PC-9 (cell line): Measurements from ENCODE around the gene EP300. TPM values are rescaled to one million over a fixed set of nuclear protein-coding genes. Genes with fewer than 3 reads are reported as not detected.

Source experiments
- BruUV-seq: library from RNA; stranded (reverse); fragments of 400-500 nt; replicated peaks from 2 replicates; lab custom pipeline; 2021; lab: Mats Ljungman, UMichigan
- CTCF ChIA-PET: fragments of 300-600 bp; sonication (Branson Sonifier 250); formaldehyde crosslinking; loops from one replicate; lab custom pipeline; 2022; ENCODE audit warnings: antibody characterized with exemption; lab: Charles Lee
- POLR2A ChIA-PET: fragments of 300-600 bp; sonication (Branson Sonifier 250); formaldehyde crosslinking; loops from one replicate; lab custom pipeline; 2022; ENCODE audit warnings: antibody characterized with exemption; ENCODE audit not compliant: unreplicated experiment; lab: Charles Lee
- DNase-seq, 2 experiments: peaks; one replicate each; pipeline versions ENCODE4 v3.0.0 to v3.0.0-alpha.2; 2015 to 2022; ENCODE audit warnings: mixed read lengths in 1 of 2
- H2AFZ ChIP-seq: fragments of 200-600 bp; sonication (generic); 2 replicates; pipeline ENCODE4 v1.8.1; 2017; ENCODE audit warnings: antibody characterized with exemption
- H3F3A ChIP-seq: fragments of 200-600 bp; sonication (generic); 2 replicates; pipeline ENCODE4 v1.8.1; 2017; ENCODE audit warnings: antibody characterized with exemption, mild to moderate bottlenecking, low read depth; ENCODE audit not compliant: insufficient read depth
- H3K27ac ChIP-seq: fragments of 200-600 bp; sonication (generic); 2 replicates; pipeline ENCODE4 v1.6.1; 2016; ENCODE audit warnings: mixed run types
- H3K27me3 ChIP-seq: fragments of 200-600 bp; sonication (generic); 2 replicates; pipeline ENCODE4 v1.6.1; 2016; ENCODE audit warnings: low read depth, mixed run types; ENCODE audit not compliant: insufficient read depth
- H3K36me3 ChIP-seq: fragments of 200-600 bp; sonication (generic); 2 replicates; pipeline ENCODE4 v1.6.1; 2016; ENCODE audit warnings: low read depth, mixed run types
- H3K4me1 ChIP-seq: fragments of 200-600 bp; sonication (generic); replicated peaks from 2 replicates; pipeline ENCODE4 v1.6.1; 2016; ENCODE audit warnings: mixed run types; ENCODE audit not compliant: insufficient read depth
- H3K4me2 ChIP-seq: fragments of 200-600 bp; sonication (generic); 2 replicates; pipeline ENCODE4 v1.6.1; 2017; ENCODE audit warnings: mixed run types
- H3K4me3 ChIP-seq: fragments of 200-600 bp; sonication (generic); 2 replicates; pipeline ENCODE4 v1.6.1; 2016; ENCODE audit warnings: mixed run types
- H3K79me2 ChIP-seq: fragments of 200-600 bp; sonication (generic); 2 replicates; pipeline ENCODE4 v1.6.1; 2017; ENCODE audit warnings: low read depth, mixed run types
- H3K9me2 ChIP-seq: fragments of 200-600 bp; sonication (generic); 2 replicates; pipeline ENCODE4 v1.8.1; 2017; ENCODE audit warnings: mild to moderate bottlenecking; ENCODE audit not compliant: insufficient read depth
- H3K9me3 ChIP-seq: fragments of 200-600 bp; sonication (generic); 2 replicates; pipeline ENCODE4 v1.8.1; 2016; ENCODE audit warnings: low read depth; ENCODE audit not compliant: insufficient read depth
- H4K20me1 ChIP-seq: fragments of 200-600 bp; sonication (generic); 2 replicates; pipeline ENCODE4 v1.8.1; 2017; ENCODE audit not compliant: insufficient read depth
- EZH2 ChIP-seq: fragments of 200-600 bp; sonication (generic); IDR thresholded peaks from 2 replicates; pipeline ENCODE4 v1.8.0; 2017; ENCODE audit warnings: antibody characterized with exemption, low read depth
- intact Hi-C: fragments of 100-400 bp; cut with micrococcal nuclease; formaldehyde crosslinking; loops from one replicate; pipeline ENCODE4 v1.10.0; 2022; ENCODE audit not compliant: unreplicated experiment
- total RNA-seq: library from RNA; stranded (reverse); gene quantifications from 2 replicates; pipeline ENCODE4 v1.2.3, GENCODE V29; 2021
- TF ChIP-seq, protein P1 (sequence below): fragments of 200-600 bp; sonication (generic); conservative IDR thresholded peaks from 2 replicates; pipeline ENCODE4 v1.6.1; 2017; ENCODE audit warnings: mixed run types, antibody characterized with exemption, mild to moderate bottlenecking, moderate library complexity

The EP300 gene
- total RNA-seq, 1 experiment from 2014 or later, result 64.3 TPM

DNA sequence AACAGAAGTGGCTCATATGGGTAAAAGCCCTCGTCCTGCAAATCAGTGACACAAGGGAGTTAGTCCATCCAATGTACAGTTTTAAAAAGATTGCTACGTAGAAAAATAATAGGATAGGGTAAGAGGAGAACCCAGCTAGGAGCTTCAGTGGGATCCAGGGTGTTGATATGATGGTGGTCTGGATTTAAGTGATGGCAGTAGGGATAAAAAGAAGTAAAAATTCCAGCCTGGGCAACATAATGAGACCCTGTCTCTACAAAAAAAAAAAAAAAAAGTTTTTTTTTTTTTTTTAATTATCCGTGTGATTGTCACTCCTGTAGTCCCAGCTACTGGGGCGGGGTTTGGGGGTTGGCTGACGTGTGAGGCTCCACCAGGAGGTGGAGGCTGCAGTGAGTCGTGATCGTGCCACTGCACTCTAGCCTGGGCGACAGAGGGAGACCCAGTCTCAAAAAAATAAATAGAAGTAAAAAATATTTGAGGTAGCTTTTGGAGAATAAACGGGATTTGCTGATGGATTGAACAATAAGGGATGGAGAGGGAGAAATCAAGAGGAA, 105.7 kb downstream of the EP300 start:
- intact Hi-C loops, result no loop called here
- Histone ChIP-seq H3K4me2 (peak overlapping the region; percentile 99), H3K9me3 (no peaks in the 10 kb centered on the region), H3K27me3 (no peaks in the 10 kb centered on the region), H3K27ac (no peak overlapping the region), H3K9me2 (no peaks in the 10 kb centered on the region), H3K4me3 (peak overlapping the region; percentile 82), H3F3A (peaks cover 43% of the 10 kb centered on the region), H3K4me1 (peaks cover 38% of the 10 kb centered on the region), H4K20me1 (no peaks in the 10 kb centered on the region), H2AFZ (peak overlapping the region; percentile 98), H3K79me2 (no peaks in the 10 kb centered on the region), H3K36me3 (no peaks in the 10 kb centered on the region)
- no TSS peak for BruUV-seq
- CTCF ChIA-PET, result interaction anchor here (1.2 to 2.1 kb wide), 2 partner anchors 39 to 183 kb away, joined by 9 to 10 read pairs; partner anchors contain the start of gene TEF
- DNase-seq, result peak; percentile 45 to 62
- POLR2A ChIA-PET, result interaction anchor here (0.6 kb wide), 1 partner anchor 19 kb away, joined by 4 read pairs; no protein-coding TSS in a partner anchor
- TF ChIP-seq, protein P1, sequence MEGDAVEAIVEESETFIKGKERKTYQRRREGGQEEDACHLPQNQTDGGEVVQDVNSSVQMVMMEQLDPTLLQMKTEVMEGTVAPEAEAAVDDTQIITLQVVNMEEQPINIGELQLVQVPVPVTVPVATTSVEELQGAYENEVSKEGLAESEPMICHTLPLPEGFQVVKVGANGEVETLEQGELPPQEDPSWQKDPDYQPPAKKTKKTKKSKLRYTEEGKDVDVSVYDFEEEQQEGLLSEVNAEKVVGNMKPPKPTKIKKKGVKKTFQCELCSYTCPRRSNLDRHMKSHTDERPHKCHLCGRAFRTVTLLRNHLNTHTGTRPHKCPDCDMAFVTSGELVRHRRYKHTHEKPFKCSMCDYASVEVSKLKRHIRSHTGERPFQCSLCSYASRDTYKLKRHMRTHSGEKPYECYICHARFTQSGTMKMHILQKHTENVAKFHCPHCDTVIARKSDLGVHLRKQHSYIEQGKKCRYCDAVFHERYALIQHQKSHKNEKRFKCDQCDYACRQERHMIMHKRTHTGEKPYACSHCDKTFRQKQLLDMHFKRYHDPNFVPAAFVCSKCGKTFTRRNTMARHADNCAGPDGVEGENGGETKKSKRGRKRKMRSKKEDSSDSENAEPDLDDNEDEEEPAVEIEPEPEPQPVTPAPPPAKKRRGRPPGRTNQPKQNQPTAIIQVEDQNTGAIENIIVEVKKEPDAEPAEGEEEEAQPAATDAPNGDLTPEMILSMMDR, result no peak; the same call in 1 of the 2 replicates
- no peak for TF ChIP-seq EZH2

DNA sequence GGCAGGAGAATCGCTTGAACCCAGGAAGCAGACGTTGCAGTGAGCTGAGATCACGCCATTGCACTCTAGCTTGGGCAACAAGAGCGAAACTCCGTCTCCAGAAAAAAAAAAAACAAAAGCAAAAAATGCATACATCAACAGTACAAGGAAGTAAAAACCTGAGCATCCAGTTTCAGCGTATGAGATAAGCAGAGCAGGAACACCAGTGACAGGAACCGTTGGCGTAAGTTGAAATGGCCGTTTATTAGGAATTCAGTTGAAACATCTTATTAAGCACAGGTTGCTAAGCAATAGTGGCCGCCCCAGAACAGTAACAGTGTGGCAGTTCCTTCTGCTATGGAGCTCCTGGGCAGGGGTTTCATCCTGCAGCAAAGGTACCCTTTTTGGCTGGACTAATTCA, 108.7 kb downstream of the EP300 start:
- Histone ChIP-seq H3K9me2 (no peaks in the 10 kb centered on the region), H3K27ac (no peak overlapping the region; the same call in 1 of the 2 replicates), H3F3A (peaks cover 45% of the 10 kb centered on the region), H3K4me3 (no peak overlapping the region), H3K27me3 (no peaks in the 10 kb centered on the region), H3K79me2 (peaks cover 9% of the 10 kb centered on the region), H4K20me1 (no peaks in the 10 kb centered on the region), H2AFZ (peak overlapping the region; percentile 55; the same call in 1 of the 2 replicates), H3K9me3 (no peaks in the 10 kb centered on the region), H3K36me3 (no peaks in the 10 kb centered on the region), H3K4me1 (peaks cover 32% of the 10 kb centered on the region), H3K4me2 (peak overlapping the region; percentile 52)
- ChIA-PET CTCF (no interaction called here), POLR2A (interaction anchor here (0.5 to 0.6 kb wide), 2 partner anchors 245 to 775 kb away, joined by 3 to 6 read pairs; partner anchors contain the start of gene TOB2)
- BruUV-seq, result no TSS peak
- peak; percentile 26 to 92 for DNase-seq
- intact Hi-C loops, result no loop called here
- TF ChIP-seq EZH2, result no peak
- TF ChIP-seq, protein P1, result no peak

DNA sequence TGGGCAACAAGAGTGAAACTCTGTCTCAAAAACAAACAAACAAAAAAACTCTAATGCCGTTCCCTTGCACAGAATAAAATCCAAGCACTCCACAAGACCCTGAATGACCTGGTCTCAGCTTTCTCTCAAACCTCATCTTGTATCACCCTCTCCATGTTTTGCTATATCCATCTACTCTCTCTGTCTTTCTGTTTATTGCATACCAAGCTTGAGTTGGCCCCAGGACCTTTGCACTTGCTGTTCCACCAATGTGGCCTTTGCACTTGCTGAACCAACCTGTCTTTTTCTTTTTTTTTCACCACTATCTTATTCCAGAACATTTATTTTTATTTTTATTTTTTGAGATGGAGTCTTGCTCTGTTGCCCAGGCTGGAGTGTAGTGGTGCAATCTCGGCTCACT, 110.7 kb downstream of the EP300 start:
- Histone ChIP-seq H3K27ac (no peak overlapping the region), H3K4me2 (no peak overlapping the region), H3K4me3 (no peak overlapping the region), H3K9me3 (no peaks in the 10 kb centered on the region), H4K20me1 (no peaks in the 10 kb centered on the region), H3K9me2 (no peaks in the 10 kb centered on the region), H2AFZ (no peak overlapping the region), H3F3A (peaks cover 37% of the 10 kb centered on the region), H3K36me3 (no peaks in the 10 kb centered on the region), H3K27me3 (no peaks in the 10 kb centered on the region), H3K79me2 (peaks cover 25% of the 10 kb centered on the region), H3K4me1 (peaks cover 25% of the 10 kb centered on the region)
- TF ChIP-seq, protein P1, result no peak
- TF ChIP-seq EZH2, result no peak
- ChIA-PET POLR2A (no interaction called here), CTCF (no interaction called here)
- no peak for DNase-seq
- no TSS peak for BruUV-seq
- intact Hi-C loops, result no loop called here
